ENCODE results near the gene TRIM22.

Gene TRIM22

DNA sequence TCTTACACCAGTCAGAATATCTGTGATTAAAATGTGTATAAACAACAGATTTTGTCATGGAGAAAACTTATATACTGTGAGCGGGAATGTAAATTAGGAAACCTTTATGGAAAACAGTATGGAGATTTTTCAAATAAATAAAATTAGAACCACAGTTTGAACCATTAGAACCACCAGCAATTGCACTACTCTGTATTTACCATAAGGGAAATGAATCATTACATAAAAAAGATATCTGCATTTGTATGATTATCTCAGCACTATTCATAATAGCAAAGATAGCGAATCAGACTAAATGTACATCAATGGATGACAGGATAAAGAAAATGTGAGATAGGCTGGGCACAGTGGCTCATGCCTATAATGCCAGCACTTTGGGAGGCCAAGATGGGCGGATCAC lies 57.0 kb downstream of the TRIM22 start:
- Histone ChIP-seq H3K4me1 (ENCODE audit: low read length) (no peaks in the 10 kb centered on the region), H3K4me3 (ENCODE audit: low read length) (no peak overlapping the region), H3K79me2 (ENCODE audit: low read length) (no peaks in the 10 kb centered on the region), H3K9me3 (ENCODE audit: insufficient read depth, low read length) (no peaks in the 10 kb centered on the region), H3K36me3 (replicated peaks; ENCODE audit: low read depth, low read length) (no peaks in the 10 kb centered on the region), H3K9ac (ENCODE audit: low read length) (no peak overlapping the region), H3K27me3 (ENCODE audit: low read depth, low read length) (0 out of 2 replicates have a peak, but pooled peaks cover 3% of the 10 kb centered on the region), H3K4me2 (ENCODE audit: low read length) (no peak overlapping the region), H2AFZ (ENCODE audit: low read depth, low read length) (no peak overlapping the region), H4K20me1 (ENCODE audit: insufficient read depth, low read length) (no peaks in the 10 kb centered on the region), H3K27ac (ENCODE audit: low read length) (no peak overlapping the region)
- TF ChIP-seq EZH2phosphoT487 (IDR thresholded peaks at IDR 0.05; ENCODE audit: low read depth) (no peak), CTCF (IDR thresholded peaks at IDR 0.05; ENCODE audit: low read depth, low read length) (no peak)

DNA sequence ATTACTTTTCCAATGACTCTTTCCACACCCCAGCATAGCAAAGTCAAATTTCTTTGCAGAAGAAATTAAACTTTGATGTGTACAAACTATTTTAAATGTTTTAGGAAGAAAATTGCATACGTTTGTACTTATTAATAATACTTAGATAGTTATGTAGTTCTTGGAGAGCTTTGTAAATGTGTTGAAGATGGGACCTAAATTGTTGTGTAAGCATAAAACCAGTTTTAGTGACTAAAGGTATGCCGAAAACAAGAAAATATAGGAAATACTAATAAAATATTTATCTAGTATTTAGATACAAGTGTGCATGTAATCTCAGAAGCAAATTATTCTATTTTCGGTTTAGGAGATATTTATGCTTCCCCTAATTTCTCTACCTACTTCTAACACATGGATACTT lies 60.2 kb downstream of the TRIM22 start:
- Histone ChIP-seq H3K79me2 (ENCODE audit: low read length) (no peaks in the 10 kb centered on the region), H3K9ac (ENCODE audit: low read length) (no peak overlapping the region), H3K36me3 (replicated peaks; ENCODE audit: low read depth, low read length) (no peaks in the 10 kb centered on the region), H3K4me1 (ENCODE audit: low read length) (no peaks in the 10 kb centered on the region), H3K27ac (ENCODE audit: low read length) (no peak overlapping the region), H2AFZ (ENCODE audit: low read depth, low read length) (no peak overlapping the region), H3K9me3 (ENCODE audit: insufficient read depth, low read length) (no peaks in the 10 kb centered on the region), H3K4me3 (ENCODE audit: low read length) (no peak overlapping the region), H3K27me3 (ENCODE audit: low read depth, low read length) (no peaks in the 10 kb centered on the region), H4K20me1 (ENCODE audit: insufficient read depth, low read length) (no peaks in the 10 kb centered on the region), H3K4me2 (ENCODE audit: low read length) (no peak overlapping the region)
- TF ChIP-seq CTCF (IDR thresholded peaks at IDR 0.05; ENCODE audit: low read depth, low read length) (no peak), EZH2phosphoT487 (IDR thresholded peaks at IDR 0.05; ENCODE audit: low read depth) (no peak)

DNA sequence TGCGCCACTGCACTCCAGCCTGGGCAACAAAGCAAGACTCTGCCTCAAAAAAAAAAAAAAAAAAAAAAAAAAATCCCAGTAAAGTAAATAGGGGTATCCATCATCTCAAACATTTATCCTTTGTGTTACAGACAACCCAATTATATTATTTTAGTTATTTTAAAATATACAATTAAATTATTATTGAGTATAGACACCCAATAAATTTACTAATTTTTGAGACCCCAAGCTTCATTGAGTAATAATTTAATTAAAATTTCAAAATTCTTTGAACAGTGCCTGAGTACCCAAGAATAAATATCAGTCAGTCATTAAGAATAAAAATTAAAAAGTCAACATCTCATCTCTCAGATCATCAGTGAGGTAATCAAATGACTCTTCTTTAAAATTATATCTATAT lies 64.4 kb downstream of the TRIM22 start, which contains the start of gene OR52N4:
TSS of gene OR52N4 (plus strand) at position 301 of the 400 bp plus-strand sequence. CDS start 498 bp downstream, outside the sequence.
- TF ChIP-seq CTCF (IDR thresholded peaks at IDR 0.05; ENCODE audit: low read depth, low read length) = no peak
- no peak for TF ChIP-seq EZH2phosphoT487 (IDR thresholded peaks at IDR 0.05; ENCODE audit: low read depth)
- Histone ChIP-seq H3K4me3 (ENCODE audit: low read length) (no peak within 1 kb of the TSS), H4K20me1 (ENCODE audit: insufficient read depth, low read length) (no peaks in the 10 kb centered on the region), H3K79me2 (ENCODE audit: low read length) (no peaks in the 10 kb centered on the region), H3K36me3 (replicated peaks; ENCODE audit: low read depth, low read length) (no peaks in the 10 kb centered on the region), H2AFZ (ENCODE audit: low read depth, low read length) (no peak within 1 kb of the TSS), H3K4me1 (ENCODE audit: low read length) (no peaks in the 10 kb centered on the region), H3K27ac (ENCODE audit: low read length) (no peak within 1 kb of the TSS), H3K27me3 (ENCODE audit: low read depth, low read length) (no peaks in the 10 kb centered on the region), H3K9ac (ENCODE audit: low read length) (no peak within 1 kb of the TSS), H3K4me2 (ENCODE audit: low read length) (no peak within 1 kb of the TSS), H3K9me3 (ENCODE audit: insufficient read depth, low read length) (no peaks in the 10 kb centered on the region)
